Measurements from ENCODE around the gene USHBP1.

GRCh38 chr19:17200408-17201079, 64.0 kb downstream of the USHBP1 start:
- no peak for TF ChIP-seq POLR2A (IDR thresholded peaks at IDR 0.05)
- no peak for TF ChIP-seq CTCF (IDR thresholded peaks at IDR 0.05)

Measured in Peyer's patch (tissue), 4 donors.